ENCODE data around the gene NUP62CL.

DNA sequence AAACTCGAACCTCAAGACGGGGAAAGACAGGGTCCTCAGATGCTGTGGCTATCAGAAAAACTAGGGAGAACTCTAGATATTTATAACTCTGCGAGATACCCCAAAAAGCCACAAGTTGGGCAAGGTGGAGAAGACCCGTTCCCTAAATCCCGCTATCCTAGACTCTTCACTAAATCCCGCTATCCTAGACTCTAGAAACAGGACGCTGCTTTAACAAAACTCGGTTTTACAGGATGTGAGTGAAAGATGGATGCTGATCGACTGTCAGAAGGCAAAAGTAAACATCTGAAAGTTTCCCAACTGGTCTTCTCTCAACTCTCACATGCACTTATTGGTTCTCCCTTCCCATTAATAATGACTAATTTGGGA is 448 bp upstream of the NUP62CL start:
- no peak for TF ChIP-seq POLR2AphosphoS5 (IDR thresholded peaks at IDR 0.05)
- no peak for TF ChIP-seq EZH2 (IDR thresholded peaks at IDR 0.05; ENCODE audit: borderline replicate concordance, insufficient read depth, low read length, poor library complexity, severe bottlenecking)
- TF ChIP-seq, protein P1, sequence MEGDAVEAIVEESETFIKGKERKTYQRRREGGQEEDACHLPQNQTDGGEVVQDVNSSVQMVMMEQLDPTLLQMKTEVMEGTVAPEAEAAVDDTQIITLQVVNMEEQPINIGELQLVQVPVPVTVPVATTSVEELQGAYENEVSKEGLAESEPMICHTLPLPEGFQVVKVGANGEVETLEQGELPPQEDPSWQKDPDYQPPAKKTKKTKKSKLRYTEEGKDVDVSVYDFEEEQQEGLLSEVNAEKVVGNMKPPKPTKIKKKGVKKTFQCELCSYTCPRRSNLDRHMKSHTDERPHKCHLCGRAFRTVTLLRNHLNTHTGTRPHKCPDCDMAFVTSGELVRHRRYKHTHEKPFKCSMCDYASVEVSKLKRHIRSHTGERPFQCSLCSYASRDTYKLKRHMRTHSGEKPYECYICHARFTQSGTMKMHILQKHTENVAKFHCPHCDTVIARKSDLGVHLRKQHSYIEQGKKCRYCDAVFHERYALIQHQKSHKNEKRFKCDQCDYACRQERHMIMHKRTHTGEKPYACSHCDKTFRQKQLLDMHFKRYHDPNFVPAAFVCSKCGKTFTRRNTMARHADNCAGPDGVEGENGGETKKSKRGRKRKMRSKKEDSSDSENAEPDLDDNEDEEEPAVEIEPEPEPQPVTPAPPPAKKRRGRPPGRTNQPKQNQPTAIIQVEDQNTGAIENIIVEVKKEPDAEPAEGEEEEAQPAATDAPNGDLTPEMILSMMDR (IDR thresholded peaks at IDR 0.05; ENCODE audit: poor library complexity, severe bottlenecking) = no peak
